H9 (cell line): Measurements from ENCODE around the gene SIGLEC11. TPM values are rescaled to one million over a fixed set of nuclear protein-coding genes. Genes with fewer than 3 reads are reported as not detected.

Source experiments
- DNase-seq: peaks from one replicate; pipeline ENCODE4 v3.0.0-alpha.2; 2017
- H2AFZ ChIP-seq: one replicate; pipeline ENCODE4 v1.6.1; 2013; ENCODE audit warnings: mild to moderate bottlenecking, low read length, control low read depth, moderate library complexity
- H2AK5ac ChIP-seq: 2 replicates; pipeline ENCODE4 v1.6.1; 2013; ENCODE audit warnings: low read length, control low read depth, mixed read lengths; ENCODE audit not compliant: insufficient read length
- H2BK120ac ChIP-seq: one replicate; pipeline ENCODE4 v1.6.1; 2013; ENCODE audit warnings: low read depth, mild to moderate bottlenecking, low read length, control low read depth, inconsistent platforms; ENCODE audit not compliant: poor library complexity, severe bottlenecking
- H2BK12ac ChIP-seq: 2 replicates; pipeline ENCODE4 v1.6.1; 2013; ENCODE audit warnings: low read length, control low read depth, mixed read lengths, low read depth; ENCODE audit not compliant: insufficient read length
- H2BK15ac ChIP-seq: 2 replicates; pipeline ENCODE4 v1.6.1; 2013; ENCODE audit warnings: low read depth, low read length, control low read depth
- H2BK20ac ChIP-seq: one replicate; pipeline ENCODE4 v1.6.1; 2013; ENCODE audit warnings: low read depth, mild to moderate bottlenecking, low read length, control low read depth, inconsistent platforms; ENCODE audit not compliant: poor library complexity, severe bottlenecking
- H2BK5ac ChIP-seq: 2 replicates; pipeline ENCODE4 v1.6.1; 2013; ENCODE audit warnings: low read length, control low read depth, mixed read lengths; ENCODE audit not compliant: insufficient read length
- H3K14ac ChIP-seq: 2 replicates; pipeline ENCODE4 v1.6.1; 2013; ENCODE audit warnings: low read length, control low read depth; ENCODE audit not compliant: insufficient read depth
- H3K18ac ChIP-seq: 2 replicates; pipeline ENCODE4 v1.6.1; 2013; ENCODE audit warnings: low read depth, mild to moderate bottlenecking, mixed read lengths, low read length, control low read depth; ENCODE audit not compliant: insufficient read length
- H3K23ac ChIP-seq: 2 replicates; pipeline ENCODE4 v1.6.1; 2013; ENCODE audit warnings: low read length, control low read depth, mixed read lengths, low read depth; ENCODE audit not compliant: insufficient read length
- H3K23me2 ChIP-seq: 2 replicates; pipeline ENCODE4 v1.6.1; 2013; ENCODE audit warnings: low read depth, mild to moderate bottlenecking, mixed read lengths, low read length, control low read depth; ENCODE audit not compliant: insufficient read length, poor library complexity, severe bottlenecking
- H3K27ac ChIP-seq: 2 replicates; pipeline ENCODE4 v1.5.1; 2013; ENCODE audit warnings: low read length, control low read depth, mixed read lengths, low read depth; ENCODE audit not compliant: insufficient read length
- H3K27me3 ChIP-seq: 2 replicates; pipeline ENCODE4 v1.6.1; 2013; ENCODE audit warnings: low read length, control low read depth, inconsistent platforms; ENCODE audit not compliant: insufficient read depth
- H3K4ac ChIP-seq: 2 replicates; pipeline ENCODE4 v1.6.1; 2013; ENCODE audit warnings: low read depth, mild to moderate bottlenecking, control low read depth, inconsistent platforms, low read length, moderate library complexity
- H3K4me1 ChIP-seq: 2 replicates; pipeline ENCODE4 v1.6.1; 2013; ENCODE audit warnings: low read length, control low read depth, inconsistent platforms; ENCODE audit not compliant: insufficient read depth
- H3K4me2 ChIP-seq: 2 replicates; pipeline ENCODE4 v1.6.1; 2013; ENCODE audit warnings: low read length, control low read depth, mixed read lengths; ENCODE audit not compliant: insufficient read length, insufficient read depth
- H3K56ac ChIP-seq: 2 replicates; pipeline ENCODE4 v1.6.1; 2013; ENCODE audit warnings: low read depth, mild to moderate bottlenecking, mixed read lengths, low read length, control low read depth; ENCODE audit not compliant: insufficient read length
- H3K79me1 ChIP-seq: 2 replicates; pipeline ENCODE4 v1.6.1; 2013; ENCODE audit warnings: low read depth, mild to moderate bottlenecking, moderate library complexity, low read length, control low read depth, inconsistent platforms; ENCODE audit not compliant: insufficient read depth, poor library complexity, severe bottlenecking
- H3K79me2 ChIP-seq: 2 replicates; pipeline ENCODE4 v1.6.1; 2013; ENCODE audit warnings: low read length, control low read depth, inconsistent platforms; ENCODE audit not compliant: insufficient read depth
- H3K9ac ChIP-seq: 2 replicates; pipeline ENCODE4 v1.6.1; 2013; ENCODE audit warnings: low read length, control low read depth, mixed read lengths; ENCODE audit not compliant: insufficient read length; ENCODE audit errors: extremely low read depth
- H3K9me3 ChIP-seq: one replicate; pipeline ENCODE4 v1.6.1; 2013; ENCODE audit warnings: low read depth, low read length, inconsistent platforms; ENCODE audit not compliant: control insufficient read depth
- H3T11ph ChIP-seq: one replicate; pipeline ENCODE4 v1.6.1; 2013; ENCODE audit warnings: mild to moderate bottlenecking, low read length, control low read depth, inconsistent platforms
- H4K20me1 ChIP-seq: one replicate; pipeline ENCODE4 v1.6.1; 2013; ENCODE audit not compliant: control insufficient read depth, insufficient read length, insufficient read depth
- H4K5ac ChIP-seq: 2 replicates; pipeline ENCODE4 v1.6.1; 2013; ENCODE audit warnings: low read depth, mild to moderate bottlenecking, mixed read lengths, low read length, control low read depth; ENCODE audit not compliant: insufficient read length
- H4K8ac ChIP-seq: replicated peaks from 2 replicates; pipeline ENCODE4 v1.6.1; 2013; ENCODE audit warnings: low read length, control low read depth, mixed read lengths, low read depth; ENCODE audit not compliant: insufficient read length
- H4K91ac ChIP-seq: 2 replicates; pipeline ENCODE4 v1.6.1; 2013; ENCODE audit warnings: low read depth, mild to moderate bottlenecking, moderate library complexity, mixed read lengths, low read length, control low read depth; ENCODE audit not compliant: insufficient read length
- H3K27ac Mint-ChIP-seq, 3 experiments: 2 replicates in 2 of 3; 3 replicates in 1 of 3; pipeline ENCODE4 v1.8.0; 2020 to 2021; ENCODE audit warnings: mixed read lengths in 3 of 3, mild to moderate bottlenecking in 1 of 3, moderate library complexity in 1 of 3
- H3K27me3 Mint-ChIP-seq: 2 replicates; pipeline ENCODE4 v1.8.0; 2021; ENCODE audit warnings: low read depth, mild to moderate bottlenecking, moderate library complexity, mixed read lengths
- H3K36me3 Mint-ChIP-seq, 3 experiments: 2 replicates in 2 of 3; 3 replicates in 1 of 3; pipeline ENCODE4 v1.8.0; 2020 to 2021; ENCODE audit warnings: low read depth in 3 of 3, mixed read lengths in 3 of 3; ENCODE audit not compliant: insufficient read depth in 1 of 3
- H3K4me1 Mint-ChIP-seq, 2 experiments: 2 replicates each; pipeline ENCODE4 v1.8.0; 2020; ENCODE audit warnings: mixed read lengths in 2 of 2
- H3K4me3 Mint-ChIP-seq, 2 experiments: 2 replicates in 1 of 2; 3 replicates in 1 of 2; pipeline ENCODE4 v1.8.0; 2020 to 2021; ENCODE audit warnings: mild to moderate bottlenecking in 2 of 2, mixed read lengths in 2 of 2, moderate library complexity in 1 of 2
- H3K9me3 Mint-ChIP-seq, 2 experiments: 2 replicates in 1 of 2; 3 replicates in 1 of 2; pipeline ENCODE4 v1.8.0; 2020; ENCODE audit warnings: mild to moderate bottlenecking in 2 of 2, mixed read lengths in 2 of 2, moderate library complexity in 1 of 2
- WGBS: extraction: QIAGEN DNeasy Blood & Tissue Kit; methylation state at CpG from one replicate; pipeline ENCODE4 v1.1.7; 2013; ENCODE audit warnings: missing lambda C conversion rate, low lambda C conversion rate, mixed read lengths; ENCODE audit not compliant: insufficient read length; ENCODE audit errors: extremely low coverage; 5-methylcytosine and 5-hydroxymethylcytosine counted together
- total RNA-seq: library from RNA; stranded (reverse); gene quantifications from 2 replicates; pipeline ENCODE4 v1.2.1, GENCODE V29; 2021
- TF ChIP-seq, protein P1 (sequence below): fragments of 200-600 bp; sonication (generic); conservative IDR thresholded peaks from 3 replicates; pipeline ENCODE4 v1.8.0; 2021; ENCODE audit warnings: antibody characterized with exemption, mild to moderate bottlenecking

Gene SIGLEC11
- total RNA-seq, 1 experiment from 2014 or later, result not detected

DNA sequence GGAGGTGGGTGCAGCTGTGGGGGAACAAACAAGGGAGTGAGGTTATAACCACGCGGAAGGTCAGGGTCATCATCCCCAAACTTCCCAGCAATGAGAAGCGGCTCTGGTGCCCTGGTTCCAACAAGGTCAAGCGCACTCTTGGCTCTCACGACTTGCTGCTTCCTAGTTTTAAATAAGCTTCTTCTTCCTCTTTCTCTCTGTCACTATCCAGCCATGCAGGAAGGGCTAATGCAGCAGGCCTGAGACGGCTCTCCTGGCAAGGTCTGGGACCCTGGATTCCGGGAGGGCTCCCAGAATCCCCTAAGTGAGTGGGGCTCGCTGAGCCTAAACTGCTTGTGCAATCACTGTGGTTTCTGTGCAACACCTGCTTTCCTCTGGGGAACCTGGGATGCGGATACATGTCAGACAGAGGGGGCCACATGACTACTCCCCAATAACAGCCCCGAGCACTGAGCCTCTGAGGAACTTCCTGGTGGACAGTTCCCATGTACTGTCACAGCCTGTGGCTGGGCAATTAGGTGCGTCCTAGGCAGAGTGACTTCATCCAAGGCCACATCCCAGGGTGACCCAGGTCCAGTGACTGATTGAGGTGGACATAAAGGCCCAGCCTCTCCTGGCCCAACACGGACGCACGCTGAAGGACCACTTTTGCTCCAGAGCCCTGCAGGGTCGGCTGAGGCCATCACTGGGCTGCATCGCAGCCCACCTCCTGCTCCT is 40.0 kb upstream of the SIGLEC11 start:
- H3K4ac ChIP-seq, result no peak overlapping the region
- TF ChIP-seq, protein P1, sequence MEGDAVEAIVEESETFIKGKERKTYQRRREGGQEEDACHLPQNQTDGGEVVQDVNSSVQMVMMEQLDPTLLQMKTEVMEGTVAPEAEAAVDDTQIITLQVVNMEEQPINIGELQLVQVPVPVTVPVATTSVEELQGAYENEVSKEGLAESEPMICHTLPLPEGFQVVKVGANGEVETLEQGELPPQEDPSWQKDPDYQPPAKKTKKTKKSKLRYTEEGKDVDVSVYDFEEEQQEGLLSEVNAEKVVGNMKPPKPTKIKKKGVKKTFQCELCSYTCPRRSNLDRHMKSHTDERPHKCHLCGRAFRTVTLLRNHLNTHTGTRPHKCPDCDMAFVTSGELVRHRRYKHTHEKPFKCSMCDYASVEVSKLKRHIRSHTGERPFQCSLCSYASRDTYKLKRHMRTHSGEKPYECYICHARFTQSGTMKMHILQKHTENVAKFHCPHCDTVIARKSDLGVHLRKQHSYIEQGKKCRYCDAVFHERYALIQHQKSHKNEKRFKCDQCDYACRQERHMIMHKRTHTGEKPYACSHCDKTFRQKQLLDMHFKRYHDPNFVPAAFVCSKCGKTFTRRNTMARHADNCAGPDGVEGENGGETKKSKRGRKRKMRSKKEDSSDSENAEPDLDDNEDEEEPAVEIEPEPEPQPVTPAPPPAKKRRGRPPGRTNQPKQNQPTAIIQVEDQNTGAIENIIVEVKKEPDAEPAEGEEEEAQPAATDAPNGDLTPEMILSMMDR, result no peak
- no peak overlapping the region for H3K56ac ChIP-seq
- H2BK120ac ChIP-seq, result no peak overlapping the region
- no peaks in the 10 kb centered on the region for H3K9me3 ChIP-seq
- H3T11ph ChIP-seq, result no peak overlapping the region
- no peak overlapping the region for H3K18ac ChIP-seq
- no peak overlapping the region for H4K8ac ChIP-seq
- WGBS, result no CpG with 5 or more reads among the region's 16 CpGs
- Mint-ChIP-seq H3K9me3 (no peaks in the 10 kb centered on the region), H3K4me1 (no peaks in the 10 kb centered on the region), H3K4me3 (no peak overlapping the region), H3K36me3 (peaks cover 4 to 40% (median 26%) of the 10 kb centered on the region in 3 experiments; a peak in 5 of 7 replicates), H3K27ac (no peak overlapping the region), H3K27me3 (no peaks in the 10 kb centered on the region)
- H4K20me1 ChIP-seq, result no peaks in the 10 kb centered on the region
- no peaks in the 10 kb centered on the region for H3K23me2 ChIP-seq
- no peak overlapping the region for H2BK5ac ChIP-seq
- H2AFZ ChIP-seq, result no peak overlapping the region
- H3K4me1 ChIP-seq, result no peaks in the 10 kb centered on the region
- H3K4me2 ChIP-seq, result no peak overlapping the region
- H4K5ac ChIP-seq, result no peak overlapping the region
- H3K14ac ChIP-seq, result no peak overlapping the region
- no peaks in the 10 kb centered on the region for H3K27me3 ChIP-seq
- no peak overlapping the region for H3K23ac ChIP-seq
- H2AK5ac ChIP-seq, result no peak overlapping the region
- no peak overlapping the region for H3K27ac ChIP-seq
- no peak overlapping the region for H2BK15ac ChIP-seq
- no peak overlapping the region for H4K91ac ChIP-seq
- no peak overlapping the region for H3K9ac ChIP-seq
- H2BK20ac ChIP-seq, result no peak overlapping the region
- H3K79me2 ChIP-seq, result no peaks in the 10 kb centered on the region
- no peak overlapping the region for H2BK12ac ChIP-seq
- no peak for DNase-seq
- H3K79me1 ChIP-seq, result no peaks in the 10 kb centered on the region
